Measurements from ENCODE around the gene TFAP2E. TPM values are rescaled to one million over a fixed set of nuclear protein-coding genes. Genes with fewer than 3 reads are reported as not detected.
A peak's percentile ranks its signal among the peaks of the same experiment; 100 is the strongest.

Gene TFAP2E
- total RNA-seq, 2 donors from 2014 or later = 0.62 to 0.66 TPM

DNA sequence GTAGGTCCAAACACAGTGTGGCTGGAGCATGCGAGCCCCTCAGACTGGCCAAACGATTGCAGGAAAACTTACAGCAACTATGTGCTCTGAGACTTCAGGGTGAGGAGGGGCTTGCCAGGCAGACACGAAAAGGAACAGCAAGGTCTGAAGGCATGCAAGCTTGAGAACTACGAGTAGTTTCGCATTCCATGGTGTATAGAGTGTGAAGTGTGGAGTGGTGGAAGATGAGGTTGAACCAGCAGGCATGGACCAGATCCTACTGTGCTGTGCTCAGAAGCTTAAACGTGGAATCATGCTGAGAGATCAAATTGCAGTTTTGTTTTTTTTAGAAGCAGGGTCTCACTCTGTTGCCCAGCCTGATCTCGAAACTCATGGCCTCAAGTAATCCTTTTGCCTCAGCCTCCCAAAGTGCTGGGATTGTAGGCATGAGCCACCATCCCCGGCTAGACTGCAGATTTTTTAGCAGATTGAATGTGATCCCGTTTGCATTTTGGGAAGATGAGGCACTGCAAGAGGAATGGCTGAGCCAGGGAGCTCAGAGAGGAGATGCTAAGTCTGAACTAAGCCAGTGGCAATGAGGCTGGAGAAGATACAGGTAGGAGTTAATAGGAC is 5.1 kb upstream of the TFAP2E start:
- Histone ChIP-seq H3K27ac (ENCODE audit: low read depth, low read length) (no peak overlapping the region), H3K36me3 (ENCODE audit: control insufficient read depth, insufficient read depth, low read length) (peaks cover 4% of the 10 kb centered on the region), H3K27me3 (ENCODE audit: control insufficient read depth, insufficient read depth, low read length, poor library complexity, severe bottlenecking) (peaks cover 35% of the 10 kb centered on the region), H3K4me3 (ENCODE audit: low read length) (no peak overlapping the region), H3K9ac (ENCODE audit: extremely low read depth, low read length, poor library complexity, severe bottlenecking) (no peak overlapping the region), H3K4me1 (ENCODE audit: control insufficient read depth, insufficient read depth, low read length) (peaks cover 4% of the 10 kb centered on the region), H3K9me3 (ENCODE audit: control insufficient read depth, low read length) (no peaks in the 10 kb centered on the region)
- TF ChIP-seq, protein P1, sequence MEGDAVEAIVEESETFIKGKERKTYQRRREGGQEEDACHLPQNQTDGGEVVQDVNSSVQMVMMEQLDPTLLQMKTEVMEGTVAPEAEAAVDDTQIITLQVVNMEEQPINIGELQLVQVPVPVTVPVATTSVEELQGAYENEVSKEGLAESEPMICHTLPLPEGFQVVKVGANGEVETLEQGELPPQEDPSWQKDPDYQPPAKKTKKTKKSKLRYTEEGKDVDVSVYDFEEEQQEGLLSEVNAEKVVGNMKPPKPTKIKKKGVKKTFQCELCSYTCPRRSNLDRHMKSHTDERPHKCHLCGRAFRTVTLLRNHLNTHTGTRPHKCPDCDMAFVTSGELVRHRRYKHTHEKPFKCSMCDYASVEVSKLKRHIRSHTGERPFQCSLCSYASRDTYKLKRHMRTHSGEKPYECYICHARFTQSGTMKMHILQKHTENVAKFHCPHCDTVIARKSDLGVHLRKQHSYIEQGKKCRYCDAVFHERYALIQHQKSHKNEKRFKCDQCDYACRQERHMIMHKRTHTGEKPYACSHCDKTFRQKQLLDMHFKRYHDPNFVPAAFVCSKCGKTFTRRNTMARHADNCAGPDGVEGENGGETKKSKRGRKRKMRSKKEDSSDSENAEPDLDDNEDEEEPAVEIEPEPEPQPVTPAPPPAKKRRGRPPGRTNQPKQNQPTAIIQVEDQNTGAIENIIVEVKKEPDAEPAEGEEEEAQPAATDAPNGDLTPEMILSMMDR (conservative IDR thresholded peaks at IDR 0.05) = no peak
- H3K27ac Mint-ChIP-seq = no peak overlapping the region
- H3K4me1 Mint-ChIP-seq = peaks cover 5% of the 10 kb centered on the region
- WGBS, 2 experiments (ENCODE audit: insufficient coverage in 1 of 2, insufficient read length in 1 of 2) = 62 to 66% methylated on average over 9 of the region's 9 CpGs
- H3K4me3 Mint-ChIP-seq = no peak overlapping the region
- DNase-seq = no peak
- H3K9me3 Mint-ChIP-seq = no peaks in the 10 kb centered on the region
- peaks cover 50% of the 10 kb centered on the region for H3K27me3 Mint-ChIP-seq (ENCODE audit: insufficient read depth)
- peaks cover 14% of the 10 kb centered on the region for H3K36me3 Mint-ChIP-seq (ENCODE audit: low read depth)

DNA sequence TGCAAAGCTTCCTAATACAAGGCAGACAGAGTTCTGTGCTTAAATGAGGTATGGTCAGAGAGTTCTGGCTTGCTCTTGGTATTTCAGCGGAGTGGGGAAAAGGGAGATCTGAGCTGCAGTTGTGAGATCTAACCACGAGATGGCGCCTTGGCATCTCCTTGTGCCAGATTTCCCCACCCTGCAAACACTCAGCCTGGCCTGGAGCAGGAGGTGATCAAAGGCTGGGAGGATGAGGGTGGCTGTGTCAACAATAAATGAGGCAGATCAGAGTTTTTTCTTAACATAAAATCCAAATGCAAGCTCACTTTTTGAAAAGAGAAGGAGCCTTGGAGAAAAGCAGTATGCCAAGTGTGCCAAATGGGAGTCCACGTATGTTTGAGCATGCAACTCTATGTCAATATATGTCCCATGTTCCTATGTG is 4.1 kb upstream of the TFAP2E start:
- Mint-ChIP-seq H3K36me3 (ENCODE audit: low read depth) (peaks cover 11% of the 10 kb centered on the region), H3K9me3 (no peaks in the 10 kb centered on the region), H3K27me3 (ENCODE audit: insufficient read depth) (peaks cover 59% of the 10 kb centered on the region), H3K4me3 (no peak overlapping the region), H3K4me1 (peaks cover 5% of the 10 kb centered on the region), H3K27ac (no peak overlapping the region)
- Histone ChIP-seq H3K4me1 (ENCODE audit: control insufficient read depth, insufficient read depth, low read length) (peaks cover 4% of the 10 kb centered on the region), H3K9me3 (ENCODE audit: control insufficient read depth, low read length) (no peaks in the 10 kb centered on the region), H3K27me3 (ENCODE audit: control insufficient read depth, insufficient read depth, low read length, poor library complexity, severe bottlenecking) (peaks cover 44% of the 10 kb centered on the region), H3K9ac (ENCODE audit: extremely low read depth, low read length, poor library complexity, severe bottlenecking) (no peak overlapping the region), H3K27ac (ENCODE audit: low read depth, low read length) (no peak overlapping the region), H3K4me3 (ENCODE audit: low read length) (no peak overlapping the region), H3K36me3 (ENCODE audit: control insufficient read depth, insufficient read depth, low read length) (peaks cover 4% of the 10 kb centered on the region)
- 22 to 33% methylated on average over 3 to 4 of the region's 4 CpGs for WGBS, 2 experiments (ENCODE audit: insufficient coverage in 1 of 2, insufficient read length in 1 of 2)
- TF ChIP-seq, protein P1 (conservative IDR thresholded peaks at IDR 0.05) = peak; percentile 94
- DNase-seq = peak; percentile 92

DNA sequence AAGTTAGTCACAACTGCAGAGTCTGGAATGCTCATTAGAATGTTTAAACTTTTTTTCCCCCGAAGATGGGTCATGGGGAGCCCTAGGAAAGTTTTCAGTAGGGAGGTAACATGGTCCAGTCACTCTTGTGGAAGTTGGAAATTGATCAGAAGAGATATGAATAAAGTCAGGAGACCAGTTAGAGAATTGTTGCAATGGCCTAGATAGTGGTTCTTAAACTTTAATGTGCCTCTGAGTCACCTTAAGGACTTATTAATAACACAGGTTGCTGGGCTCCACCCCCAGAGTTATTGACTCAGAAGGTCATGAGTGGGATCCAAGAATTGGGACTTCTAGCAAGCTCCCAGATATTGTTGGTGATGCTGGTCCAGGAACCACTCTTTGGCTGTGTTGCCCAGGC is 3.2 kb upstream of the TFAP2E start:
- H3K27ac ChIP-seq (ENCODE audit: low read depth, low read length) = no peak overlapping the region
- peaks cover 3% of the 10 kb centered on the region for H3K36me3 Mint-ChIP-seq (ENCODE audit: low read depth)
- H3K9me3 Mint-ChIP-seq = no peaks in the 10 kb centered on the region
- peaks cover 4% of the 10 kb centered on the region for H3K4me1 ChIP-seq (ENCODE audit: control insufficient read depth, insufficient read depth, low read length)
- peaks cover 3% of the 10 kb centered on the region for H3K36me3 ChIP-seq (ENCODE audit: control insufficient read depth, insufficient read depth, low read length)
- 50 to 64% methylated on average over 1 of the region's 1 CpG for WGBS, 2 experiments (ENCODE audit: insufficient coverage in 1 of 2, insufficient read length in 1 of 2)
- H3K9me3 ChIP-seq (ENCODE audit: control insufficient read depth, low read length) = no peaks in the 10 kb centered on the region
- H3K27ac Mint-ChIP-seq = no peak overlapping the region
- peaks cover 4% of the 10 kb centered on the region for H3K4me1 Mint-ChIP-seq
- H3K9ac ChIP-seq (ENCODE audit: extremely low read depth, low read length, poor library complexity, severe bottlenecking) = no peak overlapping the region
- H3K27me3 ChIP-seq (ENCODE audit: control insufficient read depth, insufficient read depth, low read length, poor library complexity, severe bottlenecking) = peaks cover 54% of the 10 kb centered on the region
- no peak overlapping the region for H3K4me3 ChIP-seq (ENCODE audit: low read length)
- DNase-seq = no peak
- TF ChIP-seq, protein P1 (conservative IDR thresholded peaks at IDR 0.05) = no peak
- peaks cover 67% of the 10 kb centered on the region for H3K27me3 Mint-ChIP-seq (ENCODE audit: insufficient read depth)
- H3K4me3 Mint-ChIP-seq = no peak overlapping the region
